Testis (tissue), 2 donors: ENCODE results near the gene ERCC6L2.

Source experiments
- CTCF ChIP-seq, 3 experiments: fragments of 450-650 bp in 2 of 3; fragments of 200-600 bp in 1 of 3; sonication (generic) in 1 of 3; IDR thresholded peaks; one replicate each; pipeline ENCODE4 v1.5.1; 2016 to 2019; ENCODE audit warnings: antibody characterized with exemption in 3 of 3, mild to moderate bottlenecking in 2 of 3, moderate library complexity in 1 of 3
- POLR2A ChIP-seq: fragments of 450-650 bp; IDR thresholded peaks from one replicate; pipeline ENCODE4 v1.6.1; 2017; ENCODE audit warnings: antibody characterized with exemption, mild to moderate bottlenecking, moderate library complexity

- TF ChIP-seq CTCF (IDR thresholded peaks at IDR 0.05) (no peak), POLR2A (no peak)
Observed at GRCh38 chr9:95887926-95888497, 12.5 kb downstream of the ERCC6L2 start.
